K562 (cell line): ENCODE results near the gene PACS2.

ENCODE experiments used
- EZH2 ChIP-seq: IDR thresholded peaks from 2 replicates; pipeline ENCODE4 v1.6.1; 2012; ENCODE audit warnings: low read depth, mild to moderate bottlenecking, inconsistent platforms, low read length, borderline replicate concordance
- HDGF ChIP-seq: fragments of 450-650 bp; IDR thresholded peaks from 2 replicates; pipeline ENCODE4 v1.6.1; 2016
- NRF1 ChIP-seq, 2 experiments: fragments of 450-650 bp; IDR thresholded peaks in 1 of 2; conservative IDR thresholded peaks in 1 of 2; 2 replicates each; pipeline ENCODE4 v1.6.1; 2014; ENCODE audit warnings: mild to moderate bottlenecking in 2 of 2
- POLR2AphosphoS2 ChIP-seq: IDR thresholded peaks from 2 replicates; pipeline ENCODE4 v1.6.1; 2012; ENCODE audit warnings: low read length, improper control_type of control experiment
- REST ChIP-seq, 2 experiments: fragments of 450-650 bp; formaldehyde crosslinking in 1 of 2; IDR thresholded peaks; 2 replicates each; pipeline versions ENCODE4 v1.4.0 to v1.6.1; 2014 to 2020; ENCODE audit warnings: mild to moderate bottlenecking in 2 of 2, borderline replicate concordance in 1 of 2, low read depth in 1 of 2
- RUNX1 ChIP-seq: sonication (generic); IDR thresholded peaks from 2 replicates; pipeline ENCODE4 v1.6.1; 2016; ENCODE audit warnings: antibody characterized with exemption, low read depth
- TF ChIP-seq, protein P1 (sequence below): sonication (generic); formaldehyde crosslinking; IDR thresholded peaks from 2 replicates; pipeline ENCODE4 v1.8.0; 2022; ENCODE audit warnings: mild to moderate bottlenecking, low read depth, missing genetic modification reagents

- TF ChIP-seq, protein P1, sequence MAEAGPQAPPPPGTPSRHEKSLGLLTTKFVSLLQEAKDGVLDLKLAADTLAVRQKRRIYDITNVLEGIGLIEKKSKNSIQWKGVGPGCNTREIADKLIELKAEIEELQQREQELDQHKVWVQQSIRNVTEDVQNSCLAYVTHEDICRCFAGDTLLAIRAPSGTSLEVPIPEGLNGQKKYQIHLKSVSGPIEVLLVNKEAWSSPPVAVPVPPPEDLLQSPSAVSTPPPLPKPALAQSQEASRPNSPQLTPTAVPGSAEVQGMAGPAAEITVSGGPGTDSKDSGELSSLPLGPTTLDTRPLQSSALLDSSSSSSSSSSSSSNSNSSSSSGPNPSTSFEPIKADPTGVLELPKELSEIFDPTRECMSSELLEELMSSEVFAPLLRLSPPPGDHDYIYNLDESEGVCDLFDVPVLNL (CRISPR knock-in tag), result no peak
- TF ChIP-seq REST (IDR thresholded peaks at IDR 0.05; ENCODE audit: borderline replicate concordance), result no peak
- TF ChIP-seq REST (CRISPR knock-in tag; IDR thresholded peaks at IDR 0.05; ENCODE audit: low read depth), result no peak
- no peak for TF ChIP-seq RUNX1
- no peak for TF ChIP-seq POLR2AphosphoS2
- TF ChIP-seq NRF1 (conservative IDR thresholded peaks at IDR 0.05 in 1 of 2, IDR thresholded peaks at IDR 0.05 in 1 of 2), result no peak
- no peak for TF ChIP-seq EZH2
- no peak for TF ChIP-seq HDGF
Measured at GRCh38 chr14:105331575-105332349, 17.2 kb downstream of the PACS2 start.
